NCI-H2196 (cell line): ENCODE results near the gene UBN1.
"Not testable (repeated sequence)": the region's sequence is repeated elsewhere in the genome, so short reads cannot be mapped to it uniquely, and the experiment has no call there.

Source experiments
- DNase-seq: peaks from one replicate; lab custom pipeline; 2025; ENCODE audit not compliant: unreplicated experiment; lab: John Stamatoyannopoulos, UW

UBN1 gene

DNA sequence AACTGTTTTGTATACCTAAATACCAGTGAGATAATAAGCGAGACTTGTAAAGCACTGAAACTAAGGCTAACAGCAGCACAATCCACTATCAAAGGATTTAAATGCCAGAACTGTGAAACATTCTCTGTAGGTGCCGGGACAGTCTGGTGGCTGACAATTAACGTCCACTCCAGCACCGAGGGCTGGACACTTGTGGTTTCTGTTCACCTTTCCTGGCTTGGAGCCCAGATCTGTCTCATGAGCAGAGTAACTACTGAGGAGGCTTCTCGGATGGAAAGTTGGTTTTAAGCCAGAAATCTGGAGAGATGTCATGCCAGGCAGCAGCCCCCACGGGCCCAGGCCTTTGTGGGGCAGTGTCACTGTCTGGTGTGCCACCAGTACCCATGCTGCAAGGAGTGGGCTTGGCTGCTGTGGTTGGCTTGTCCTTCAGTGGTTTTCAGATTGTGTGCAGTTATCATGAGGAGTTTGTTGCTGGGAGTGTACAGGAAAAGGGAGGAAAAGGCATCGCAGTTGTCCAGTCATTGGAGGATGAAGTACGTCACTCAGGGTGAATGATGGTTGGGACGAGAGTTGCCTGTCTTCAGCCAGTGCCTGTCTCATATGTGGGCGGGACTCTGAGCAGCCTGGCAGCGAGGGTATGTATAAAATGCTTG, 35.5 kb downstream of the UBN1 start:
- DNase-seq = peak; percentile 98

- no peak for DNase-seq
These were observed 36.2 kb downstream of the UBN1 start for GRCh38 chr16:4883501-4883900.

GRCh38 chr16:4884209-4884608, 36.9 kb downstream of the UBN1 start:
- DNase-seq = no peak

- no peak for DNase-seq
These were observed 37.9 kb downstream of the UBN1 start for GRCh38 chr16:4884972-4885874.

DNA sequence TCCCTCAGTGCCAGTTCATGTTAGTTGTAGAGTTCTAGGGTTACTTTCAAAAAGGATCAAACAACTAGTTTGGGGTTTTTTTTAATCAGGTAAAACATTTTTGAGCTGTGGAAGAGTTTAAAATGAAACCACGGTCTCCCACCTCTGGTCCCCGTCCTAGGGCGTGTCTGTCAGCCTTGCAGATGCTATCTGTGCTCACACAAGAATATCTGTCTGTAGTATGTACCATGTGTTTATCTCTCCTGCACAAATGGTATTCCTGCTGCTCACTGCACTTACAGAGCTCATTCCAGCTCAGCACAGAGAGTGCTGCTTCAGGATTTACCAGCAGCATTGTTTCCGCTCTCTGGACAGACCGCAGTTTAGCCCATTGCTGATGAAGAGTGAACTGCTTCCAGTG, 38.9 kb downstream of the UBN1 start:
- DNase-seq = no peak

DNA sequence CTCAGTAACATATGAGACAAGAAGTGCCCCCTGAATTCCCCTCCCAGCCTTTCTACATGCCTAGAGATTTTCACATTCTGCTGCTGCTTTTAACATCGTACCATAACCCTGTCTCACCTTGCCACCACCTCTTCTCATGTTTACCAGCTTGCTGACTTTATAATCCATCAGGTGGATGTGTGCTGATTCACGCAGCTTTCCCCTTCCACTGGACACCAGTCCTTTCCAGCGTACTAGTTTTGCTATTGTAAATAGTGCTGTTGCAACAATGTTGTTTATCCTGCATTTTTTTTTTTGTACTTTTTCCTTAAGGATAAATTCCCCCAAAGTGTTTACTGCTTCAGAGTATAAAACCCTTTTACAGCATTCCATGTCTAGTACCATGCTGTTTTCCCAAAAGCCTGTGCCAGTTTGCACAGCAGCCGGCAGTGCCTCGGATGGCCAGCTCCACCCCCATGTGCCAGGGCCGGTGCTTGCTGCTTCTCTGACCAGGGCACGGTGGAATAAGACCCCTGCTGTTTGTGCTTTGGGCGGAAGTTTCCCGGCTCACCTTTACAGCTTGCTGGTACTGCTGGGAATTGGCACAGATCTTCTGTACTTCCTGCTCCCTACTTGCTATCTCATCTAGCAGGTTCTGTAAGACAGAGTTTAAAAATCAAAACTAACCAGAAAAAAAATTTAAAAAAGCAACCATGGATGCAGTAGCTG, 41.3 kb downstream of the UBN1 start:
- no peak for DNase-seq

- DNase-seq = no peak
These were observed 42.7 kb downstream of the UBN1 start for GRCh38 chr16:4890026-4890425.

- DNase-seq = no peak
These were observed 43.4 kb downstream of the UBN1 start for GRCh38 chr16:4890686-4891085.

GRCh38 chr16:4891097-4891885, 44.0 kb downstream of the UBN1 start:
- no peak for DNase-seq

GRCh38 chr16:4891886-4892216, 44.6 kb downstream of the UBN1 start:
- DNase-seq = peak; percentile 71

- no peak for DNase-seq
These were observed 45.3 kb downstream of the UBN1 start for GRCh38 chr16:4892361-4893102.

DNA sequence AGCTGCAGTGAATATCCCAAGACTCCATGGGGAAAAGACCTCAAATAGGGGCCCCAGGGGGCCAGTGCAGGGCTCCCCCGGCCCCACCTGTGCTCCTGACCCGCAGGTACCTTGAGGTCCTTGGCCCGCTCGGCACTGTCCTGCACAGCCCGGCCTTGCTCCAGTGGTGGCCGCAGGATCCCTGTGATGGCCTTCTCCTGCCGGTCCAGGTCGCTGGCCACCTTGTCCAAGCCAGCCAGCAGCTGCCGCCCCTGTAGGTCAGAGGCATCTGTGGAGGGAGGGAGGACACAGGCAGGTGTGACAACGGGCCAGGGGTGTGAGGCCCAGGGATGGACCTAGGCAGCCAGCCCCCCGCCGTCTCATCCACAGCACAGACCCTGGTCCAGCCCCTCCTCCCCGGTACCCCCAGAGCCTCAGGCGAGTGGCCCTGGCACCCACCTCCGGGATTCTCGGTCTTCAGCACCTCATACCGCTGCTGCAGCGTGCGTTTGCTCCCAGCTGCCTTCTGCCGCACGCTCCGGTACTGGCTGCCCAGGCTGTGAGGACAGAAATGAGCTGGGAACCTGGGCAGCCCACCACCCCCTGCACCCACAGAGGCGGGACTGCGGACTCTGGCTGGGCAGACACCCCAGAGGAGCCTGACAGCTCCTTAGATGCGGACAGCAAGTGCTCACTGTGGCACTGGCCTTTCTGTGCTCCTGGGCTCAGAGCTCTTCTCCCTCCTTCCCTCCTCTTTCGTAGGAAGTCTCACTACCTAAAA, 46.0 kb downstream of the UBN1 start:
- no peak for DNase-seq

- no peak for DNase-seq
These were observed 47.2 kb downstream of the UBN1 start for GRCh38 chr16:4894276-4895150.

- no peak for DNase-seq
These were observed 48.1 kb downstream of the UBN1 start for GRCh38 chr16:4895366-4895765.

GRCh38 chr16:4896761-4897160, 49.5 kb downstream of the UBN1 start:
- not testable (repeated sequence) for DNase-seq

GRCh38 chr16:4897328-4897727, 50.0 kb downstream of the UBN1 start:
- no peak for DNase-seq

GRCh38 chr16:4898811-4899473, 51.7 kb downstream of the UBN1 start:
- no peak for DNase-seq

DNA sequence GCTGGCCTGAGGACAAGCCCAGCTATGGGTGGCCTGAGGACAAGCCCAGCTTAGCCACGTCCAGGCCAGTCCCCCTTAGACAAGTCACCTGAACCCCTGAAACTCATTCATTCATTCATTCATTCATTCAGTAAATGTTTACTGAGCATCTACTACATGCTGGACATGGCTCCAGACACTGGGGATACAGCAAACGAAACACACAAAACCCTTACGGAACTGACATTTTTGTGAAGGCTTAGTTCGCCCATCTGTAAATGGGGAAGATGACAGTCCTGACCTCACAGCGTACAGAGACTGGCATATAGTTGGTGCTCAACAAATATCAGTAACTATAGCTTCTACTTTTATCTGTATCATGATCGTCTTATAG, 52.2 kb downstream of the UBN1 start:
- DNase-seq = no peak
